Karpas-422 (cell line): Measurements from ENCODE around the gene ASPDH. TPM values are rescaled to one million over a fixed set of nuclear protein-coding genes. Genes with fewer than 3 reads are reported as not detected.

Experiments used
- DNase-seq: peaks from one replicate; pipeline ENCODE4 v3.0.0-alpha.2; 2015
- H2AFZ ChIP-seq: fragments of 200-600 bp; sonication (generic); 2 replicates; pipeline ENCODE4 v1.6.1; 2014; ENCODE audit warnings: antibody characterized with exemption, low read length, mixed read lengths
- H3K27ac ChIP-seq: fragments of 200-600 bp; sonication (generic); 2 replicates; pipeline ENCODE4 v1.5.1; 2014; ENCODE audit warnings: mild to moderate bottlenecking, low read length, moderate library complexity
- H3K27me3 ChIP-seq: fragments of 200-600 bp; sonication (generic); 2 replicates; pipeline ENCODE4 v1.6.1; 2014; ENCODE audit warnings: low read length, mixed read lengths
- H3K36me3 ChIP-seq: fragments of 200-600 bp; sonication (generic); 2 replicates; pipeline ENCODE4 v1.6.1; 2014; ENCODE audit warnings: low read length, mixed read lengths; ENCODE audit not compliant: insufficient read depth
- H3K4me1 ChIP-seq: fragments of 200-600 bp; sonication (generic); 2 replicates; pipeline ENCODE4 v1.6.1; 2014; ENCODE audit warnings: mild to moderate bottlenecking, low read length, mixed read lengths
- H3K4me2 ChIP-seq: fragments of 200-600 bp; sonication (generic); 2 replicates; pipeline ENCODE4 v1.6.1; 2014; ENCODE audit warnings: low read length, low read depth, mild to moderate bottlenecking; ENCODE audit not compliant: poor library complexity, severe bottlenecking
- H3K4me3 ChIP-seq: fragments of 200-600 bp; sonication (generic); 2 replicates; pipeline ENCODE4 v1.5.1; 2014; ENCODE audit warnings: mild to moderate bottlenecking, antibody characterized with exemption, low read length, mixed read lengths
- H3K79me2 ChIP-seq: fragments of 200-600 bp; sonication (generic); 2 replicates; pipeline ENCODE4 v1.6.1; 2014; ENCODE audit warnings: mild to moderate bottlenecking, low read length, mixed read lengths
- H3K9ac ChIP-seq: fragments of 200-600 bp; sonication (generic); 2 replicates; pipeline ENCODE4 v1.6.0; 2014; ENCODE audit warnings: low read length
- H3K9me2 ChIP-seq: fragments of 200-600 bp; sonication (generic), shearing (Covaris generic); replicated peaks from 2 replicates; pipeline ENCODE4 v1.6.0; 2014; ENCODE audit warnings: mild to moderate bottlenecking, low read length, moderate library complexity; ENCODE audit not compliant: insufficient read depth
- H3K9me3 ChIP-seq: fragments of 300-700, 200-600 bp; sonication (generic); 2 replicates; pipeline ENCODE4 v1.6.1; 2014; ENCODE audit warnings: low read length, mixed read lengths
- H4K20me1 ChIP-seq: fragments of 200-600 bp; sonication (generic); 2 replicates; pipeline ENCODE4 v1.6.1; 2014; ENCODE audit warnings: mild to moderate bottlenecking, antibody characterized with exemption, low read length, low read depth; ENCODE audit not compliant: insufficient read depth
- total RNA-seq: library from RNA; depleted of rRNA; stranded (reverse); fragments of >200 nt; shearing (Covaris generic); gene quantifications from 2 replicates; pipeline ENCODE4 v1.2.3, GENCODE V29; 2014; ENCODE audit warnings: low replicate concordance

The ASPDH gene
- total RNA-seq, 1 experiment from 2014 or later, result not detected

- no peaks in the 10 kb centered on the region for H4K20me1 ChIP-seq
- no peak overlapping the region for H3K9ac ChIP-seq
- H3K27ac ChIP-seq, result no peak overlapping the region
- no peaks in the 10 kb centered on the region for H3K36me3 ChIP-seq
- H3K9me2 ChIP-seq, result no peaks in the 10 kb centered on the region
- no peak overlapping the region for H3K4me2 ChIP-seq
- H3K27me3 ChIP-seq, result no peaks in the 10 kb centered on the region
- H2AFZ ChIP-seq, result no peak overlapping the region
- H3K79me2 ChIP-seq, result no peaks in the 10 kb centered on the region
- no peak overlapping the region for H3K4me3 ChIP-seq
- no peaks in the 10 kb centered on the region for H3K4me1 ChIP-seq
- no peak for DNase-seq
- no peaks in the 10 kb centered on the region; the same call in 1 of the 2 replicates for H3K9me3 ChIP-seq
Measured at GRCh38 chr19:50520822-50521465, 7.2 kb upstream of the ASPDH start.

GRCh38 chr19:50519006-50519575, 5.4 kb upstream of the ASPDH start:
- Histone ChIP-seq H3K9ac (no peak overlapping the region), H3K4me1 (no peaks in the 10 kb centered on the region), H3K9me2 (no peaks in the 10 kb centered on the region), H3K9me3 (no peaks in the 10 kb centered on the region; the same call in 1 of the 2 replicates), H3K27ac (no peak overlapping the region), H3K79me2 (no peaks in the 10 kb centered on the region), H2AFZ (no peak overlapping the region), H3K4me2 (no peak overlapping the region), H3K36me3 (no peaks in the 10 kb centered on the region), H3K4me3 (no peak overlapping the region), H4K20me1 (no peaks in the 10 kb centered on the region), H3K27me3 (no peaks in the 10 kb centered on the region)
- no peak for DNase-seq

- Histone ChIP-seq H3K4me1 (no peaks in the 10 kb centered on the region), H3K36me3 (no peaks in the 10 kb centered on the region), H3K4me2 (no peak overlapping the region), H3K9me2 (no peaks in the 10 kb centered on the region), H3K79me2 (no peaks in the 10 kb centered on the region), H4K20me1 (no peaks in the 10 kb centered on the region), H3K27ac (no peak overlapping the region), H3K9me3 (no peaks in the 10 kb centered on the region; the same call in 1 of the 2 replicates), H3K9ac (no peak overlapping the region), H3K4me3 (no peak overlapping the region), H3K27me3 (no peaks in the 10 kb centered on the region), H2AFZ (no peak overlapping the region)
- DNase-seq, result no peak
Measured at GRCh38 chr19:50518091-50519005, 4.6 kb upstream of the ASPDH start.

- H2AFZ ChIP-seq, result no peak overlapping the region
- H3K27ac ChIP-seq, result no peak overlapping the region
- H3K9ac ChIP-seq, result no peak overlapping the region
- H3K4me3 ChIP-seq, result no peak overlapping the region
- no peak for DNase-seq
- H3K4me1 ChIP-seq, result no peaks in the 10 kb centered on the region
- no peaks in the 10 kb centered on the region for H3K27me3 ChIP-seq
- H3K4me2 ChIP-seq, result no peak overlapping the region
- H3K9me3 ChIP-seq, result no peaks in the 10 kb centered on the region; the same call in 1 of the 2 replicates
- no peaks in the 10 kb centered on the region for H4K20me1 ChIP-seq
- no peaks in the 10 kb centered on the region for H3K79me2 ChIP-seq
- no peaks in the 10 kb centered on the region for H3K9me2 ChIP-seq
- H3K36me3 ChIP-seq, result no peaks in the 10 kb centered on the region
Measured at GRCh38 chr19:50517704-50518075, 4.0 kb upstream of the ASPDH start.

- Histone ChIP-seq H3K27ac (no peak overlapping the region), H3K4me3 (no peak overlapping the region), H3K4me2 (no peak overlapping the region), H3K9me2 (no peaks in the 10 kb centered on the region), H3K9ac (no peak overlapping the region), H3K9me3 (no peaks in the 10 kb centered on the region; the same call in 1 of the 2 replicates), H3K79me2 (no peaks in the 10 kb centered on the region), H3K4me1 (peaks cover under 1% of the 10 kb centered on the region), H3K27me3 (no peaks in the 10 kb centered on the region), H2AFZ (no peak overlapping the region), H4K20me1 (no peaks in the 10 kb centered on the region), H3K36me3 (no peaks in the 10 kb centered on the region)
- no peak for DNase-seq
Measured at GRCh38 chr19:50516964-50517703, 3.4 kb upstream of the ASPDH start.

GRCh38 chr19:50516456-50516855, 2.7 kb upstream of the ASPDH start:
- no peak overlapping the region for H2AFZ ChIP-seq
- H3K27me3 ChIP-seq, result no peaks in the 10 kb centered on the region
- H3K36me3 ChIP-seq, result no peaks in the 10 kb centered on the region

GRCh38 chr19:50515168-50515561, 1.5 kb upstream of the ASPDH start:
- no peak for DNase-seq
- Histone ChIP-seq H3K4me2 (no peak overlapping the region), H3K79me2 (no peaks in the 10 kb centered on the region; the same call in 1 of the 2 replicates), H3K9me3 (no peaks in the 10 kb centered on the region; the same call in 1 of the 2 replicates), H3K4me3 (no peak overlapping the region), H3K9me2 (no peaks in the 10 kb centered on the region), H3K9ac (no peak overlapping the region), H4K20me1 (no peaks in the 10 kb centered on the region), H3K27me3 (no peaks in the 10 kb centered on the region), H3K4me1 (peaks cover 13% of the 10 kb centered on the region), H2AFZ (no peak overlapping the region), H3K36me3 (no peaks in the 10 kb centered on the region), H3K27ac (no peak overlapping the region)

More at GRCh38 chr19:50516456-50516855, 2.7 kb upstream of the ASPDH start:
- DNase-seq, result peak; percentile 41
- no peak overlapping the region for H3K4me2 ChIP-seq
- H3K79me2 ChIP-seq, result no peaks in the 10 kb centered on the region
- H4K20me1 ChIP-seq, result no peaks in the 10 kb centered on the region
- no peak overlapping the region for H3K4me3 ChIP-seq
- no peaks in the 10 kb centered on the region for H3K9me2 ChIP-seq
- H3K9me3 ChIP-seq, result no peaks in the 10 kb centered on the region; the same call in 1 of the 2 replicates
- no peak overlapping the region for H3K9ac ChIP-seq
- peaks cover 7% of the 10 kb centered on the region for H3K4me1 ChIP-seq
- no peak overlapping the region for H3K27ac ChIP-seq
